Upper lobe of left lung (tissue), 6 donors: ENCODE measurements around the gene TRDN. TPM values are rescaled to one million over a fixed set of nuclear protein-coding genes. Genes with fewer than 3 reads are reported as not detected.
"Not testable (repeated sequence)": the region's sequence is repeated elsewhere in the genome, so short reads cannot be mapped to it uniquely, and the experiment has no call there.

Experiments used
- ATAC-seq, 2 donors: fragments of 200-7000 bp; cut with Tn5 transposase; one replicate each; pipeline ENCODE4 v1.9.1; 2022; ENCODE audit warnings: mild to moderate bottlenecking in 2 of 2, moderate library complexity in 2 of 2; ENCODE audit not compliant: low FRiP score in 2 of 2
- DNase-seq, 2 donors: peaks; one replicate each; pipeline ENCODE4 v3.0.0-alpha.2; 2019 to 2020
- H3K27ac ChIP-seq, 4 donors: fragments of 200-600 bp; sonication (generic); one replicate each; pipeline ENCODE4 v1.5.1; 2016 to 2019
- H3K27me3 ChIP-seq, 4 donors: fragments of 200-600 bp; sonication (generic); one replicate each; pipeline ENCODE4 v1.5.1; 2017 to 2019
- H3K36me3 ChIP-seq, 4 donors: fragments of 200-600 bp; sonication (generic); one replicate each; pipeline ENCODE4 v1.5.1; 2016 to 2019
- H3K4me1 ChIP-seq, 4 donors: fragments of 200-600 bp; sonication (generic); one replicate each; pipeline ENCODE4 v1.5.1; 2018 to 2019
- H3K4me3 ChIP-seq, 4 donors: fragments of 200-600 bp; sonication (generic); one replicate each; pipeline ENCODE4 v1.5.1; 2017 to 2019; ENCODE audit warnings: mild to moderate bottlenecking in 2 of 4, moderate library complexity in 1 of 4
- H3K9me3 ChIP-seq, 4 donors: fragments of 200-600 bp; sonication (generic); one replicate each; pipeline ENCODE4 v1.5.1; 2018 to 2019
- EP300 ChIP-seq, 4 donors: sonication (generic); formaldehyde crosslinking; IDR thresholded peaks; one replicate each; pipeline ENCODE4 v1.5.1; 2017; ENCODE audit warnings: antibody characterized with exemption in 4 of 4, control low read depth in 2 of 4
- POLR2A ChIP-seq, 4 donors: fragments of 450-650 bp; IDR thresholded peaks; one replicate each; pipeline ENCODE4 v1.5.1; 2016 to 2017; ENCODE audit warnings: antibody characterized with exemption in 4 of 4, mild to moderate bottlenecking in 2 of 4
- POLR2AphosphoS5 ChIP-seq, 2 donors: sonication (generic); formaldehyde crosslinking; IDR thresholded peaks; one replicate each; pipeline ENCODE4 v1.5.1; 2017; ENCODE audit warnings: antibody characterized with exemption in 2 of 2
- WGBS, 2 donors: methylation state at CpG; one replicate each; pipeline ENCODE4 v1.1.5; 2017 to 2018; 5-methylcytosine and 5-hydroxymethylcytosine counted together
- total RNA-seq, 6 donors: library from RNA; depleted of rRNA in 4 of 6; stranded (reverse); fragments of >200 nt in 4 of 6; gene quantifications; one replicate each; pipeline versions ENCODE4 v1.1.0 to v1.2.1, GENCODE V29; 2016 to 2021
- TF ChIP-seq, protein P1 (sequence below), 6 experiments: fragments of 450-650 bp in 4 of 6; fragments of 200-600 bp in 2 of 6; sonication (generic) in 2 of 6; IDR thresholded peaks; one replicate each; pipeline ENCODE4 v1.5.1; 2016 to 2019; ENCODE audit warnings: antibody characterized with exemption in 6 of 6
- donor health status: DM: no; HTN: no; CAD: no; lungs with moderate emphysema.
- donor health status: DM: no; HTN: yes; CAD: no; lungs with severe emphysema.

The TRDN gene
- total RNA-seq, 6 donors from 2014 or later = 0.20 TPM; not detected in 5

GRCh38 chr6:123329337-123329736, 307.4 kb downstream of the TRDN start:
- Histone ChIP-seq H3K27ac (no peak overlapping the region), H3K36me3 (no peaks in the 10 kb centered on the region), H3K4me3 (no peak overlapping the region), H3K27me3 (no peaks in the 10 kb centered on the region), H3K4me1 (no peaks in the 10 kb centered on the region), H3K9me3 (no peaks in the 10 kb centered on the region)
- ATAC-seq (no peak), DNase-seq (no peak)
- TF ChIP-seq POLR2AphosphoS5 (IDR thresholded peaks at IDR 0.05) (no peak), EP300 (IDR thresholded peaks at IDR 0.05) (no peak), POLR2A (IDR thresholded peaks at IDR 0.05) (no peak)
- TF ChIP-seq, protein P1, sequence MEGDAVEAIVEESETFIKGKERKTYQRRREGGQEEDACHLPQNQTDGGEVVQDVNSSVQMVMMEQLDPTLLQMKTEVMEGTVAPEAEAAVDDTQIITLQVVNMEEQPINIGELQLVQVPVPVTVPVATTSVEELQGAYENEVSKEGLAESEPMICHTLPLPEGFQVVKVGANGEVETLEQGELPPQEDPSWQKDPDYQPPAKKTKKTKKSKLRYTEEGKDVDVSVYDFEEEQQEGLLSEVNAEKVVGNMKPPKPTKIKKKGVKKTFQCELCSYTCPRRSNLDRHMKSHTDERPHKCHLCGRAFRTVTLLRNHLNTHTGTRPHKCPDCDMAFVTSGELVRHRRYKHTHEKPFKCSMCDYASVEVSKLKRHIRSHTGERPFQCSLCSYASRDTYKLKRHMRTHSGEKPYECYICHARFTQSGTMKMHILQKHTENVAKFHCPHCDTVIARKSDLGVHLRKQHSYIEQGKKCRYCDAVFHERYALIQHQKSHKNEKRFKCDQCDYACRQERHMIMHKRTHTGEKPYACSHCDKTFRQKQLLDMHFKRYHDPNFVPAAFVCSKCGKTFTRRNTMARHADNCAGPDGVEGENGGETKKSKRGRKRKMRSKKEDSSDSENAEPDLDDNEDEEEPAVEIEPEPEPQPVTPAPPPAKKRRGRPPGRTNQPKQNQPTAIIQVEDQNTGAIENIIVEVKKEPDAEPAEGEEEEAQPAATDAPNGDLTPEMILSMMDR (IDR thresholded peaks at IDR 0.05) = no peak

DNA sequence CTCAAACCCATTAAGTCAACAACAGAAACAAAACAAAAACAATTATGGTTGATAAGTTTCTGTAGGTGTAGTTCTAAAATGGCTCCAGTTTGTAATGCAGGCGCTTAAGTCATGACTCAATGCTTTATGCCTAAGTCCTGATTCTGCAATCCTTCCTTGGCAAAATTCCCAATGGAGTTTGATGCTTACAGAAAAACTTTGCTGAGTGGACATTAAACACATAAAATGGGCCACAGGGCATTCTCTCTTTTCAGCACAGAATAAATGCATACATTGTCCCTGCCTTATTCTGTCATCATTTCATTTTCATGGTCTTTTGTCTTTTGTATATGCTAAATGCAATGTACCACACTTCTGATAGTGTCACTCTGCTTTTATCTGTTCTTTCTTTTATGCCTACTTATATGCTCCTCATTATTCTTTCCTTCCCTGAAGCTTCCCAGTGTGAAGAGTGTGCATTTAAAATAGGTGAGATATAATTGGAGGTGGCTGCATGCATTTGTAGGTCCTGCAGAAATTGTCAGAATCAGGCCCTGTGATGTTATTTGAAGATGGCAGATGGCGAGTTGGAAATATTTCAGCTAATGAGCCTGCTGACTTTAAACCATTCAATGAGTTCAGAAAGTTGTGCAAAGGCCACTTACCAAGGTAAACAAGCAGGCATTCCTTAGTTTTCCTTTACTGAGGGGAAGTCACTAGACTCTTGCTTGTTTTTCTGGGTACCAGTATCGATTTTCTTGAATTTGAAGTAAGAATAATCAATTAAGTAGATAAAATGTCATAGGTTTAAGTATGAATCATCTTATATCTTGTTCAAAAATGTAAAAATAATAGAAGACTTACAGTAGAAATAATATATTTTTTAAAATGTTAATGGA, 313.1 kb downstream of the TRDN start:
- DNase-seq (no peak), ATAC-seq (no peak)
- no peaks in the 10 kb centered on the region for H3K27me3 ChIP-seq
- H3K9me3 ChIP-seq = no peaks in the 10 kb centered on the region
- no peaks in the 10 kb centered on the region for H3K4me1 ChIP-seq
- TF ChIP-seq, protein P1 (IDR thresholded peaks at IDR 0.05) = no peak
- TF ChIP-seq POLR2AphosphoS5 (IDR thresholded peaks at IDR 0.05) (no peak), EP300 (IDR thresholded peaks at IDR 0.05) (no peak), POLR2A (IDR thresholded peaks at IDR 0.05) (no peak)
- no peak overlapping the region for H3K27ac ChIP-seq
- H3K4me3 ChIP-seq = no peak overlapping the region
- H3K36me3 ChIP-seq = no peaks in the 10 kb centered on the region
- 68 to 74% methylated on average over 3 of the region's 3 CpGs for WGBS, 2 donors

DNA sequence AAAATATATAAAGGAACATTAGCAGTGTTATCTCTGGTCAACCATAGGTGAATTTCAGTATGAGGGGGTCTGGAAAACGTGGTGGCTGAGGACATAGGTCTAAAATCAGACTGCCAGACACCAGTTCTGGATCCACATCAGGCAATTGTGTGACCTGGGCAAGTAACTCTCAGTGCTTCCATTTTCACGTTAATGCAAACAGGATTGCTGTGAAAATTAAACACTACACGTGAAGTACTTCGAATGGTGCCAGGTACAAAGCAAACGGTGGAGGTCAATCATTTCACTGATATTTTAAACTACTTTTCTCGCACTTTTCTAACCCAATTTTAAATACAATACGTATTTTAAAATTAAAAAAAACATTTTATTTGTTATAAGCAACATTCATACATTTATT, 315.7 kb downstream of the TRDN start:
- H3K4me3 ChIP-seq = no peak overlapping the region
- ATAC-seq = no peak
- no peak for DNase-seq

DNA sequence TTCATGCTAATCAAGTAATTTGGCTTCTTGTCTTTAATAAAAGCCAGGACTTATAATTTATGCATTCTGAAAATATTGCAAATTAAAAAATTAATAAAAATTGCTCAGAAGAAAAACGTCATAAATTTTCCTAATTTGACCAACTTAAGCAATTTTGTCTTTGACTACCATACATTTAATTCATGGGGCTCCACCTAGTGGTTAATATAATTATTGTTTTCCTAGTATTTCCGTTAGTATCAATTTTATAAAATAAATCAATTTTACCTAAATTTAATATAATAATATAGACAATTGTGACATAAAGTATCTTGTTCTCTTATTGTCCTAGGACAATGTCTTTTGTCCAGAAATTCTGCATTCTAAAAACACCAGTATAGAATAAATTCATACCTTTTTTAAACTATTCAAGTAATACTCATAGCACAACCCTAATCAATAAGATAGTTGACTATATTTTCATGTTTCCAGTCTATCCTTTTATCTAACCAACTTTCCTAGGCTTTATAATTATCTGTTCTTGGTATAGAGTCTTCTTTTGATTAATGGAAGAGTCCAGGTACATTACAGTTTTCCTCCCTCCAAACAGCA, 319.9 kb downstream of the TRDN start:
- WGBS, 2 donors = 1 to 3% methylated on average over 2 of the region's 2 CpGs
- no peaks in the 10 kb centered on the region for H3K27me3 ChIP-seq
- no peak overlapping the region for H3K27ac ChIP-seq
- TF ChIP-seq POLR2A (IDR thresholded peaks at IDR 0.05) (no peak), EP300 (IDR thresholded peaks at IDR 0.05) (no peak), POLR2AphosphoS5 (IDR thresholded peaks at IDR 0.05) (no peak)
- TF ChIP-seq, protein P1 (IDR thresholded peaks at IDR 0.05) = peak in 3 of 6 experiments; percentile 23 to 33 (median 33)
- H3K4me1 ChIP-seq = no peaks in the 10 kb centered on the region
- H3K4me3 ChIP-seq = no peak overlapping the region
- DNase-seq (no peak), ATAC-seq (no peak)
- H3K9me3 ChIP-seq = no peaks in the 10 kb centered on the region
- H3K36me3 ChIP-seq = no peaks in the 10 kb centered on the region

More for the DNA sequence above, 315.7 kb downstream of the TRDN start:
- Histone ChIP-seq H3K27me3 (no peaks in the 10 kb centered on the region), H3K36me3 (no peaks in the 10 kb centered on the region), H3K27ac (no peak overlapping the region), H3K4me1 (no peaks in the 10 kb centered on the region), H3K9me3 (no peaks in the 10 kb centered on the region)
- 53 to 54% methylated on average over 7 of the region's 7 CpGs for WGBS, 2 donors
- no peak for TF ChIP-seq POLR2AphosphoS5 (IDR thresholded peaks at IDR 0.05)
- TF ChIP-seq POLR2A (IDR thresholded peaks at IDR 0.05) = no peak
- no peak for TF ChIP-seq EP300 (IDR thresholded peaks at IDR 0.05)
- TF ChIP-seq, protein P1 (IDR thresholded peaks at IDR 0.05) = no peak

DNA sequence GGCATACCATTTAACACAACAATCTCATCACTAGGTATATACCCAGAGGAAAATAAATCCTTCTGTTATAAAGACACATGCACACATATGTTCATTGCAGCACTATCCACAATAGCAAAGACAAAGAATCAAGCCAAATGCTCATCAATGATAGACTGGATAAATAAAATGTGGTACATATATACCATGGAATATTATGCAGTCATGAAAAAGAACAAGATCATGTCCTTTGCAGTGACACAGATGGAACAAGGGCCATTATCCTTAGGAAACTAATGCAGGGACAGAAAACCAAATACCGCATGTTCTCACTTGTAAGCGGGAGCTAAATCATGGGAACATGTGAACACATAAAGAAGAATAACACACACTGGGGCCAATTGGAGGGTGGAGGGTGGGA, 322.3 kb downstream of the TRDN start:
- not testable (repeated sequence) for ATAC-seq, DNase-seq
- WGBS, 2 donors = 92 to 98% methylated on average over 2 of the region's 2 CpGs

More for the DNA sequence above, 322.3 kb downstream of the TRDN start:
- not testable (repeated sequence) for H3K4me3 ChIP-seq, H3K36me3 ChIP-seq, H3K27ac ChIP-seq, H3K27me3 ChIP-seq, H3K9me3 ChIP-seq, H3K4me1 ChIP-seq
